HepG2 (cell line): ENCODE data around the gene FRMD4A. TPM values are rescaled to one million over a fixed set of nuclear protein-coding genes. Genes with fewer than 3 reads are reported as not detected.

Experiments
- ATAC-seq: fragments of 200-7000 bp; cut with Tn5 transposase; 3 replicates; pipeline ENCODE4 v1.9.1; 2020; ENCODE audit warnings: mild to moderate bottlenecking, moderate library complexity
- BruUV-seq: library from RNA; stranded (reverse); fragments of 400-500 nt; replicated peaks from 2 replicates; lab custom pipeline; 2021; lab: Mats Ljungman, UMichigan
- CTCF ChIA-PET: fragments of 300-600 bp; formaldehyde crosslinking; extraction: SDS; loops from one replicate; lab custom pipeline; 2021; ENCODE audit warnings: low total read pairs, inconsistent platforms, low intra/inter-chr PET ratio; lab: Yijun Ruan, JAX
- POLR2A ChIA-PET: fragments of 350-600 bp; sonication (Branson Sonifier 250); formaldehyde crosslinking; loops from one replicate; lab custom pipeline; 2020; ENCODE audit warnings: antibody characterized with exemption, inconsistent platforms; lab: Yijun Ruan, JAX
- DNase-seq: peaks from one replicate; pipeline ENCODE4 v3.0.0-alpha.2; 2015; ENCODE audit warnings: low spot score
- FAIRE-seq: peaks from 3 replicates; lab custom pipeline; 2011; peaks lifted over from hg19 to GRCh38; lab: Jason Lieb, UNC
- H2AFZ ChIP-seq: one replicate; pipeline ENCODE4 v1.6.1; 2011; ENCODE audit warnings: low read length, inconsistent platforms
- H3K27ac ChIP-seq: fragments of 300-600 bp; 3 replicates; pipeline ENCODE4 v1.8.0; 2011; ENCODE audit warnings: mixed run types, mild to moderate bottlenecking, mixed read lengths, low read length, inconsistent platforms; ENCODE audit not compliant: insufficient read depth; ENCODE audit errors: extremely low read length
- H3K27me3 ChIP-seq, 2 experiments: fragments of 200-600 bp in 1 of 2; 2 replicates in 1 of 2; 3 replicates in 1 of 2; pipeline versions ENCODE4 v1.6.0 to v1.8.0; 2011; ENCODE audit warnings: low read length in 2 of 2, mild to moderate bottlenecking in 2 of 2, moderate library complexity in 2 of 2, inconsistent platforms in 1 of 2; ENCODE audit not compliant: insufficient read depth in 2 of 2, control insufficient read depth in 1 of 2
- H3K36me3 ChIP-seq, 2 experiments: fragments of 200-600 bp in 1 of 2; replicated peaks in 1 of 2; 2 replicates in 1 of 2; 3 replicates in 1 of 2; pipeline versions ENCODE4 v1.5.1 to v1.8.0; 2011; ENCODE audit warnings: low read length in 2 of 2, inconsistent platforms in 1 of 2; ENCODE audit not compliant: insufficient read depth in 2 of 2, control insufficient read depth in 1 of 2
- H3K4me1 ChIP-seq: 2 replicates; pipeline ENCODE4 v1.5.1; 2012; ENCODE audit warnings: low read length, inconsistent platforms; ENCODE audit not compliant: insufficient read depth
- H3K4me2 ChIP-seq: 2 replicates; pipeline ENCODE4 v1.6.0; 2011; ENCODE audit warnings: low read depth, low read length, inconsistent platforms
- H3K4me3 ChIP-seq, 3 experiments: fragments of 200-600 bp in 1 of 3; sonication (generic), shearing (Covaris generic) in 1 of 3; replicated peaks in 1 of 3; 2 replicates each; pipeline ENCODE4 v1.5.1; 2011 to 2016; ENCODE audit warnings: low read length in 3 of 3, inconsistent platforms in 2 of 3, low read depth in 2 of 3, mild to moderate bottlenecking in 2 of 3, control low read depth in 1 of 3, mixed read lengths in 1 of 3; ENCODE audit not compliant: insufficient read depth in 1 of 3
- H3K79me2 ChIP-seq: one replicate; pipeline ENCODE4 v1.6.1; 2011; ENCODE audit warnings: low read length, inconsistent platforms; ENCODE audit not compliant: insufficient read depth
- H3K9ac ChIP-seq: 2 replicates; pipeline ENCODE4 v1.6.0; 2011; ENCODE audit warnings: mild to moderate bottlenecking, low read depth, low read length, inconsistent platforms; ENCODE audit not compliant: insufficient read depth
- H3K9me3 ChIP-seq: 2 replicates; pipeline ENCODE4 v1.5.1; 2012; ENCODE audit warnings: mild to moderate bottlenecking, low read length
- H4K20me1 ChIP-seq: 2 replicates; pipeline ENCODE4 v1.6.0; 2011; ENCODE audit warnings: inconsistent platforms, mild to moderate bottlenecking, low read length, moderate library complexity; ENCODE audit not compliant: insufficient read depth
- AKAP8 ChIP-seq: sonication (generic); formaldehyde crosslinking; IDR thresholded peaks from 2 replicates; pipeline ENCODE4 v1.5.1; 2020; ENCODE audit warnings: mild to moderate bottlenecking, missing genetic modification reagents
- CBX2 ChIP-seq, 2 experiments: fragments of 200-600 bp in 1 of 2; sonication (generic); formaldehyde crosslinking in 1 of 2; IDR thresholded peaks; 2 replicates each; pipeline versions ENCODE4 v1.7.0 to v1.8.1; 2018 to 2022; ENCODE audit warnings: low read depth in 2 of 2, low read length in 1 of 2, mild to moderate bottlenecking in 1 of 2, missing genetic modification reagents in 1 of 2
- SKI ChIP-seq: fragments of 450-650 bp; IDR thresholded peaks from one replicate; pipeline ENCODE4 v1.6.1; 2018; ENCODE audit warnings: mild to moderate bottlenecking; ENCODE audit not compliant: partially characterized antibody
- WGBS: methylation state at CpG from one replicate; pipeline ENCODE4 v1.1.6; 2017; ENCODE audit warnings: low lambda C conversion rate; 5-methylcytosine and 5-hydroxymethylcytosine counted together
- in situ Hi-C: cut with HindIII; loops from 2 replicates; pipeline ENCODE4 v1.10.0; 2017; ENCODE audit warnings: low pct_unique_long_range_greater_than_20kb; ENCODE audit not compliant: extremely low pct_ligation_motif_present
- intact Hi-C: fragments of 100-400 bp; cut with micrococcal nuclease; formaldehyde crosslinking; loops from one replicate; pipeline ENCODE4 v1.10.0; 2022; ENCODE audit not compliant: unreplicated experiment
- polyA plus RNA-seq, 8 experiments: library from polyadenylated mRNA; depleted of rRNA in 3 of 8; stranded (reverse) in 7 of 8; unstranded in 1 of 8; fragments of >200 nt; fragmentation: Illumina TruSeq in 4 of 8; extraction: Trizol in 4 of 8; gene quantifications; 2 replicates each; pipeline versions ENCODE4 v1.2.1 to v1.2.3, GENCODE V29; 2011 to 2016; ENCODE audit warnings: low read depth in 4 of 8, missing spikeins in 1 of 8, mixed read lengths in 1 of 8; ENCODE audit not compliant: insufficient read depth in 1 of 8
- total RNA-seq, 5 experiments: library from RNA; depleted of rRNA; stranded (reverse); fragments of >200 nt; fragmentation: Illumina TruSeq; extraction: Trizol; gene quantifications; 2 replicates each; pipeline ENCODE4 v1.2.3, GENCODE V29; 2016; ENCODE audit warnings: low read depth in 1 of 5
- TF ChIP-seq, protein P1 (sequence below): sonication (generic); formaldehyde crosslinking; IDR thresholded peaks from 2 replicates; pipeline ENCODE4 v1.5.0; 2020; ENCODE audit warnings: mild to moderate bottlenecking, missing genetic modification reagents, borderline replicate concordance

The FRMD4A gene
- total and polyA plus RNA-seq, 2 of the 13 experiments (the other 11 are each of a cell fraction or from before 2014, with no cell fraction given), result 0.09 to 0.26 TPM

DNA sequence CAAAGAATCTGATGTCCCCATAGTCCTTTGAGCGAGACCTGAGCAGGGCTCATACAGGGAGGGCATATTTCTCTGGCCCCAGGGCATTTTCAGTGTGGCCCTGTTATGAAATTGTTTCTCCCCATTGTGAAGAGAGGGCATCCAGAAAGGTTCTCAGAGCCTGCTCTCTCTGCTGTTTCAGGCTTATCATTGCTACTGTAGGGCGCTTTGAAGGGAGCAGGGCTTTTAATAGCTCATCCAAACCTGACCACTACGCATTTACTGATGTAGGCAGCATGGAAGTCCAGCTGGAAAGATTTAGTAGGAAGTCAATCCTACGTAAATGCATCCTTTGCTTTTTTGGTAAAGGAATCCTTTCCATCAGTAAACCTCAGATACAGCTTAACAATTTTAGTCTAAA lies 675.9 kb downstream of the FRMD4A start:
- in situ Hi-C loops (loop anchor here (5.0 kb wide), 1 partner anchor 122 kb away; no protein-coding TSS in a partner anchor), intact Hi-C loops (no loop called here)
- no peak overlapping the region for H3K9ac ChIP-seq
- H3K36me3 ChIP-seq, result no peaks in the 10 kb centered on the region
- no peaks in the 10 kb centered on the region for H3K4me1 ChIP-seq
- H3K27ac ChIP-seq, result no peak overlapping the region
- DNase-seq (no peak), ATAC-seq (no peak), FAIRE-seq (no peak)
- H2AFZ ChIP-seq, result no peak overlapping the region
- no TSS peak for BruUV-seq
- H3K79me2 ChIP-seq, result no peaks in the 10 kb centered on the region
- TF ChIP-seq AKAP8 (CRISPR knock-in tag), result no peak
- TF ChIP-seq, protein P1, sequence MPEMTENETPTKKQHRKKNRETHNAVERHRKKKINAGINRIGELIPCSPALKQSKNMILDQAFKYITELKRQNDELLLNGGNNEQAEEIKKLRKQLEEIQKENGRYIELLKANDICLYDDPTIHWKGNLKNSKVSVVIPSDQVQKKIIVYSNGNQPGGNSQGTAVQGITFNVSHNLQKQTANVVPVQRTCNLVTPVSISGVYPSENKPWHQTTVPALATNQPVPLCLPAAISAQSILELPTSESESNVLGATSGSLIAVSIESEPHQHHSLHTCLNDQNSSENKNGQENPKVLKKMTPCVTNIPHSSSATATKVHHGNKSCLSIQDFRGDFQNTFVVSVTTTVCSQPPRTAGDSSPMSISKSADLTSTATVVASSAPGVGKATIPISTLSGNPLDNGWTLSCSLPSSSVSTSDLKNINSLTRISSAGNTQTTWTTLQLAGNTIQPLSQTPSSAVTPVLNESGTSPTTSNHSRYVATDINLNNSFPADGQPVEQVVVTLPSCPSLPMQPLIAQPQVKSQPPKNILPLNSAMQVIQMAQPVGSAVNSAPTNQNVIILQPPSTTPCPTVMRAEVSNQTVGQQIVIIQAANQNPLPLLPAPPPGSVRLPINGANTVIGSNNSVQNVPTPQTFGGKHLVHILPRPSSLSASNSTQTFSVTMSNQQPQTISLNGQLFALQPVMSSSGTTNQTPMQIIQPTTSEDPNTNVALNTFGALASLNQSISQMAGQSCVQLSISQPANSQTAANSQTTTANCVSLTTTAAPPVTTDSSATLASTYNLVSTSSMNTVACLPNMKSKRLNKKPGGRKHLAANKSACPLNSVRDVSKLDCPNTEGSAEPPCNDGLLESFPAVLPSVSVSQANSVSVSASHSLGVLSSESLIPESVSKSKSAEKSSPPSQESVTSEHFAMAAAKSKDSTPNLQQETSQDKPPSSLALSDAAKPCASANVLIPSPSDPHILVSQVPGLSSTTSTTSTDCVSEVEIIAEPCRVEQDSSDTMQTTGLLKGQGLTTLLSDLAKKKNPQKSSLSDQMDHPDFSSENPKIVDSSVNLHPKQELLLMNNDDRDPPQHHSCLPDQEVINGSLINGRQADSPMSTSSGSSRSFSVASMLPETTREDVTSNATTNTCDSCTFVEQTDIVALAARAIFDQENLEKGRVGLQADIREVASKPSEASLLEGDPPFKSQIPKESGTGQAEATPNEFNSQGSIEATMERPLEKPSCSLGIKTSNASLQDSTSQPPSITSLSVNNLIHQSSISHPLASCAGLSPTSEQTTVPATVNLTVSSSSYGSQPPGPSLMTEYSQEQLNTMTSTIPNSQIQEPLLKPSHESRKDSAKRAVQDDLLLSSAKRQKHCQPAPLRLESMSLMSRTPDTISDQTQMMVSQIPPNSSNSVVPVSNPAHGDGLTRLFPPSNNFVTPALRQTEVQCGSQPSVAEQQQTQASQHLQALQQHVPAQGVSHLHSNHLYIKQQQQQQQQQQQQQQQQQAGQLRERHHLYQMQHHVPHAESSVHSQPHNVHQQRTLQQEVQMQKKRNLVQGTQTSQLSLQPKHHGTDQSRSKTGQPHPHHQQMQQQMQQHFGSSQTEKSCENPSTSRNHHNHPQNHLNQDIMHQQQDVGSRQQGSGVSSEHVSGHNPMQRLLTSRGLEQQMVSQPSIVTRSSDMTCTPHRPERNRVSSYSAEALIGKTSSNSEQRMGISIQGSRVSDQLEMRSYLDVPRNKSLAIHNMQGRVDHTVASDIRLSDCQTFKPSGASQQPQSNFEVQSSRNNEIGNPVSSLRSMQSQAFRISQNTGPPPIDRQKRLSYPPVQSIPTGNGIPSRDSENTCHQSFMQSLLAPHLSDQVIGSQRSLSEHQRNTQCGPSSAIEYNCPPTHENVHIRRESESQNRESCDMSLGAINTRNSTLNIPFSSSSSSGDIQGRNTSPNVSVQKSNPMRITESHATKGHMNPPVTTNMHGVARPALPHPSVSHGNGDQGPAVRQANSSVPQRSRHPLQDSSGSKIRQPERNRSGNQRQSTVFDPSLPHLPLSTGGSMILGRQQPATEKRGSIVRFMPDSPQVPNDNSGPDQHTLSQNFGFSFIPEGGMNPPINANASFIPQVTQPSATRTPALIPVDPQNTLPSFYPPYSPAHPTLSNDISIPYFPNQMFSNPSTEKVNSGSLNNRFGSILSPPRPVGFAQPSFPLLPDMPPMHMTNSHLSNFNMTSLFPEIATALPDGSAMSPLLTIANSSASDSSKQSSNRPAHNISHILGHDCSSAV (CRISPR knock-in tag), result no peak
- no peak for TF ChIP-seq SKI
- no peak for TF ChIP-seq CBX2 (IDR thresholded peaks at IDR 0.05; ENCODE audit: low read depth, low read length)
- TF ChIP-seq CBX2 (CRISPR knock-in tag; IDR thresholded peaks at IDR 0.05; ENCODE audit: low read depth), result no peak
- H3K4me3 ChIP-seq, result no peak overlapping the region
- CTCF ChIA-PET, result no interaction called here
- H4K20me1 ChIP-seq, result no peaks in the 10 kb centered on the region
- WGBS, result 87% methylated on average over 4 of the region's 4 CpGs
- H3K27me3 ChIP-seq, result no peaks in the 10 kb centered on the region
- POLR2A ChIA-PET, result no interaction called here
- H3K4me2 ChIP-seq, result no peak overlapping the region
- no peaks in the 10 kb centered on the region for H3K9me3 ChIP-seq
